ENCODE data around the gene CIROP.

CIROP gene

GRCh38 chr14:23104591-23105347, at the start of gene CIROP:
Gene CIROP, minus strand, starts transcription at chr14:23104989. Its CDS starts 69 bp downstream, at chr14:23104920.
- DNase-seq (ENCODE audit: low read depth): no peak

- DNase-seq (ENCODE audit: low read depth): peak; percentile 89
Observed at GRCh38 chr14:23153851-23154796, 49.3 kb upstream of the CIROP start.

GRCh38 chr14:23151342-23151741, 46.6 kb upstream of the CIROP start:
- no peak for DNase-seq (ENCODE audit: low read depth)

- no peak for DNase-seq (ENCODE audit: low read depth)
Observed at GRCh38 chr14:23149745-23150144, 45.0 kb upstream of the CIROP start.

- DNase-seq (ENCODE audit: low read depth): peak; percentile 36
Observed at GRCh38 chr14:23148591-23149249, 43.9 kb upstream of the CIROP start.

GRCh38 chr14:23147676-23148075, 42.9 kb upstream of the CIROP start:
- no peak for DNase-seq (ENCODE audit: low read depth)

- DNase-seq (ENCODE audit: low read depth): no peak
Observed at GRCh38 chr14:23146980-23147379, 42.2 kb upstream of the CIROP start.

GRCh38 chr14:23146351-23146910, 41.6 kb upstream of the CIROP start:
- no peak for DNase-seq (ENCODE audit: low read depth)

GRCh38 chr14:23145794-23146350, 41.1 kb upstream of the CIROP start:
- DNase-seq (ENCODE audit: low read depth): peak; percentile 31

- peak; percentile 19 for DNase-seq (ENCODE audit: low read depth)
Observed at GRCh38 chr14:23143911-23144310, 39.1 kb upstream of the CIROP start.

- DNase-seq (ENCODE audit: low read depth): no peak
Observed at GRCh38 chr14:23142826-23143225, 38.0 kb upstream of the CIROP start.

GRCh38 chr14:23141706-23142444, 37.1 kb upstream of the CIROP start:
- DNase-seq (ENCODE audit: low read depth): peak; percentile 84

GRCh38 chr14:23140371-23140770, 35.6 kb upstream of the CIROP start:
- DNase-seq (ENCODE audit: low read depth): no peak

GRCh38 chr14:23139874-23140273, 35.1 kb upstream of the CIROP start:
- no peak for DNase-seq (ENCODE audit: low read depth)

GRCh38 chr14:23137813-23138535, 33.2 kb upstream of the CIROP start:
- no peak for DNase-seq (ENCODE audit: low read depth)

- DNase-seq (ENCODE audit: low read depth): no peak
Observed at GRCh38 chr14:23137192-23137812, 32.5 kb upstream of the CIROP start.

- no peak for DNase-seq (ENCODE audit: low read depth)
Observed at GRCh38 chr14:23136566-23137133, 31.9 kb upstream of the CIROP start.

- no peak for DNase-seq (ENCODE audit: low read depth)
Observed at GRCh38 chr14:23132970-23133369, 28.2 kb upstream of the CIROP start.

GRCh38 chr14:23131482-23131881, 26.7 kb upstream of the CIROP start:
- no peak for DNase-seq (ENCODE audit: low read depth)

GRCh38 chr14:23130871-23131270, 26.1 kb upstream of the CIROP start:
- DNase-seq (ENCODE audit: low read depth): no peak

Data from fibroblast of gingiva (primary cell).